GM23248 (cell line): ENCODE results near the gene CEMP1. TPM values are rescaled to one million over a fixed set of nuclear protein-coding genes. Genes with fewer than 3 reads are reported as not detected.
"Not testable (repeated sequence)": the region's sequence is repeated elsewhere in the genome, so short reads cannot be mapped to it uniquely, and the experiment has no call there.

Experiments
- DNase-seq: peaks from one replicate; pipeline ENCODE4 v3.0.0-alpha.2; 2015
- H2AFZ ChIP-seq: fragments of 200-600 bp; sonication (generic); 2 replicates; pipeline ENCODE4 v1.6.1; 2016; ENCODE audit warnings: antibody characterized with exemption
- H3F3A ChIP-seq: fragments of 200-600 bp; sonication (generic); 2 replicates; pipeline ENCODE4 v1.6.1; 2016; ENCODE audit warnings: mild to moderate bottlenecking, antibody characterized with exemption, mixed run types; ENCODE audit not compliant: insufficient read depth
- H3K27ac ChIP-seq: fragments of 200-600 bp; sonication (generic); 2 replicates; pipeline ENCODE4 v1.5.1; 2016; ENCODE audit warnings: mild to moderate bottlenecking
- H3K27me3 ChIP-seq: fragments of 200-600 bp; sonication (generic); replicated peaks from 2 replicates; pipeline ENCODE4 v1.6.1; 2016; ENCODE audit warnings: mild to moderate bottlenecking; ENCODE audit not compliant: insufficient read depth
- H3K36me3 ChIP-seq: fragments of 200-600 bp; sonication (generic); 2 replicates; pipeline ENCODE4 v1.6.1; 2016; ENCODE audit warnings: low read depth, mild to moderate bottlenecking
- H3K4me1 ChIP-seq: fragments of 200-600 bp; sonication (generic); 2 replicates; pipeline ENCODE4 v1.6.1; 2016; ENCODE audit warnings: mild to moderate bottlenecking; ENCODE audit not compliant: insufficient read depth
- H3K4me2 ChIP-seq: fragments of 200-600 bp; sonication (generic); one replicate; pipeline ENCODE4 v1.6.1; 2016; ENCODE audit warnings: mild to moderate bottlenecking; ENCODE audit not compliant: unreplicated experiment
- H3K4me3 ChIP-seq: fragments of 200-600 bp; sonication (generic); 2 replicates; pipeline ENCODE4 v1.5.1; 2016; ENCODE audit warnings: mild to moderate bottlenecking
- H3K79me2 ChIP-seq: fragments of 200-600 bp; sonication (generic); 2 replicates; pipeline ENCODE4 v1.6.1; 2016; ENCODE audit warnings: mild to moderate bottlenecking; ENCODE audit not compliant: insufficient read depth
- H3K9ac ChIP-seq: fragments of 200-600 bp; sonication (generic); 2 replicates; pipeline ENCODE4 v1.6.1; 2016; ENCODE audit warnings: mild to moderate bottlenecking
- H3K9me2 ChIP-seq: fragments of 200-600 bp; sonication (generic); 2 replicates; pipeline ENCODE4 v1.6.1; 2016; ENCODE audit warnings: mixed run types, mild to moderate bottlenecking, moderate library complexity; ENCODE audit not compliant: insufficient read depth
- H3K9me3 ChIP-seq: fragments of 200-600 bp; sonication (generic); one replicate; pipeline ENCODE4 v1.6.1; 2017; ENCODE audit warnings: low read depth
- H4K20me1 ChIP-seq: fragments of 200-600 bp; sonication (generic); 2 replicates; pipeline ENCODE4 v1.6.0; 2016; ENCODE audit not compliant: insufficient read depth
- EZH2 ChIP-seq: fragments of 200-600 bp; sonication (generic); IDR thresholded peaks from 2 replicates; pipeline ENCODE4 v1.6.1; 2018; ENCODE audit warnings: antibody characterized with exemption, mild to moderate bottlenecking; ENCODE audit not compliant: insufficient read depth, poor library complexity, severe bottlenecking
- EZH2phosphoT487 ChIP-seq: fragments of 200-600 bp; sonication (generic); IDR thresholded peaks from 2 replicates; pipeline ENCODE4 v1.6.1; 2018; ENCODE audit warnings: antibody characterized with exemption, moderate library complexity, mild to moderate bottlenecking, low read depth; ENCODE audit not compliant: insufficient read depth
- WGBS, 2 experiments: methylation state at CpG; one replicate each; pipeline ENCODE4 v1.1.6; 2015 to 2017; ENCODE audit warnings: low lambda C conversion rate in 2 of 2, low coverage in 1 of 2; ENCODE audit errors: missing lambda C conversion rate in 2 of 2; 5-methylcytosine and 5-hydroxymethylcytosine counted together
- in situ Hi-C: fragments of 300-500 bp; cut with MboI; formaldehyde crosslinking; loops from 2 replicates; pipeline ENCODE4 v1.15.0; 2020
- polyA plus RNA-seq: library from polyadenylated mRNA; unstranded; fragments of >200 nt; fragmentation: Nextera tagmentation; extraction: Ambion mirVana; gene quantifications from 2 replicates; pipeline ENCODE4 v1.2.1, GENCODE V29; 2016
- total RNA-seq: library from RNA; depleted of rRNA; stranded (reverse); fragments of >200 nt; shearing (Covaris generic); gene quantifications from 2 replicates; pipeline ENCODE4 v1.2.3, GENCODE V29; 2014; rRNA removed

The CEMP1 gene
- total RNA-seq (not detected in 2 replicates), polyA plus RNA-seq (2.9 and 4.4 TPM in 2 replicates)

- Histone ChIP-seq H3K27me3 (no peaks in the 10 kb centered on the region), H3K4me2 (peak within 1 kb of the TSS; percentile 98), H3K36me3 (no peaks in the 10 kb centered on the region), H3K79me2 (no peaks in the 10 kb centered on the region), H3F3A (peaks cover 19% of the 10 kb centered on the region), H2AFZ (peak within 1 kb of the TSS; percentile 74), H3K4me1 (peaks cover 12% of the 10 kb centered on the region), H3K9me2 (no peaks in the 10 kb centered on the region), H3K27ac (peak within 1 kb of the TSS; percentile 81), H3K9ac (peak within 1 kb of the TSS; percentile 88), H3K9me3 (no peaks in the 10 kb centered on the region), H4K20me1 (no peaks in the 10 kb centered on the region), H3K4me3 (peak within 1 kb of the TSS; percentile 83)
- DNase-seq = no peak
- no peak for TF ChIP-seq EZH2phosphoT487
- no peak for TF ChIP-seq EZH2
- WGBS, 2 experiments = 19 to 26% methylated on average over 9 to 11 of the region's 11 CpGs
- in situ Hi-C loops = no loop called here
Observed at GRCh38 chr16:2531371-2531695, at the start of gene CEMP1. Gene CEMP1, minus strand, starts transcription at chr16:2531408. Its CDS starts 335 bp downstream, at chr16:2531073.

GRCh38 chr16:2580818-2581217 is 49.6 kb upstream of the CEMP1 start:
- H3K4me2 ChIP-seq, H3K9ac ChIP-seq, H3F3A ChIP-seq, H2AFZ ChIP-seq, H3K36me3 ChIP-seq, H3K79me2 ChIP-seq, in situ Hi-C loops, H3K4me3 ChIP-seq, DNase-seq, H3K9me3 ChIP-seq, H3K27me3 ChIP-seq, H3K4me1 ChIP-seq, H3K9me2 ChIP-seq, H4K20me1 ChIP-seq, H3K27ac ChIP-seq: not testable (repeated sequence)
- WGBS, 2 experiments = no CpG with 5 or more reads among the region's 21 CpGs

- H3K4me3 ChIP-seq, H3F3A ChIP-seq, H3K4me2 ChIP-seq, H3K27ac ChIP-seq, H3K4me1 ChIP-seq, in situ Hi-C loops, H3K27me3 ChIP-seq, H4K20me1 ChIP-seq, H3K9ac ChIP-seq, H3K9me3 ChIP-seq, H3K36me3 ChIP-seq, H3K79me2 ChIP-seq, H2AFZ ChIP-seq, DNase-seq, H3K9me2 ChIP-seq: not testable (repeated sequence)
- 94 to 98% methylated on average over 5 to 6 of the region's 11 CpGs for WGBS, 2 experiments
Observed at GRCh38 chr16:2580143-2580542, 48.9 kb upstream of the CEMP1 start.

- H3K9ac ChIP-seq, H3K4me1 ChIP-seq, H3K4me3 ChIP-seq, in situ Hi-C loops, H3K4me2 ChIP-seq, H4K20me1 ChIP-seq, H3K27ac ChIP-seq, H3K27me3 ChIP-seq, DNase-seq, H2AFZ ChIP-seq, H3K9me3 ChIP-seq, H3K36me3 ChIP-seq, H3K79me2 ChIP-seq, H3K9me2 ChIP-seq, H3F3A ChIP-seq: not testable (repeated sequence)
- WGBS, 2 experiments = 73 to 90% methylated on average over 2 to 6 of the region's 12 CpGs
Observed at GRCh38 chr16:2578905-2579304, 47.7 kb upstream of the CEMP1 start.

- in situ Hi-C loops = not testable (repeated sequence)
Observed at GRCh38 chr16:2577044-2577443, 45.8 kb upstream of the CEMP1 start.

GRCh38 chr16:2575839-2576238 is 44.6 kb upstream of the CEMP1 start:
- H3K36me3 ChIP-seq, H3K4me2 ChIP-seq, H3K4me3 ChIP-seq, H3K9ac ChIP-seq, H2AFZ ChIP-seq, H3K27ac ChIP-seq, H3K9me3 ChIP-seq, H3K79me2 ChIP-seq, H3F3A ChIP-seq, DNase-seq, H4K20me1 ChIP-seq, H3K4me1 ChIP-seq, H3K27me3 ChIP-seq, H3K9me2 ChIP-seq, in situ Hi-C loops: not testable (repeated sequence)
- WGBS, 2 experiments = 95 to 96% methylated on average over 16 of the region's 21 CpGs

More at GRCh38 chr16:2577044-2577443, 45.8 kb upstream of the CEMP1 start:
- not testable (repeated sequence) for H3K36me3 ChIP-seq, H3F3A ChIP-seq, H3K9me3 ChIP-seq, H3K4me3 ChIP-seq, H3K79me2 ChIP-seq, DNase-seq, H3K27me3 ChIP-seq, H3K27ac ChIP-seq, H3K9ac ChIP-seq, H4K20me1 ChIP-seq, H3K9me2 ChIP-seq, H3K4me1 ChIP-seq, H3K4me2 ChIP-seq, H2AFZ ChIP-seq
- WGBS, 2 experiments = 98 to 100% methylated on average over 5 to 10 of the region's 26 CpGs

GRCh38 chr16:2572704-2573103 is 41.5 kb upstream of the CEMP1 start:
- H2AFZ ChIP-seq, H3K36me3 ChIP-seq, H3K9me2 ChIP-seq, H3K4me1 ChIP-seq, DNase-seq, H3K9ac ChIP-seq, H3K4me2 ChIP-seq, H3F3A ChIP-seq, H3K27ac ChIP-seq, H3K27me3 ChIP-seq, H3K79me2 ChIP-seq, H3K4me3 ChIP-seq, H3K9me3 ChIP-seq, in situ Hi-C loops, H4K20me1 ChIP-seq: not testable (repeated sequence)
- no CpG with 5 or more reads among the region's 6 CpGs for WGBS, 2 experiments
